Right lobe of liver (tissue), 4 donors: ENCODE measurements around the gene NUP35.

Experiments
- POLR2A ChIP-seq: fragments of 450-650 bp; IDR thresholded peaks from one replicate; pipeline ENCODE4 v1.6.1; 2017; ENCODE audit warnings: antibody characterized with exemption, mild to moderate bottlenecking
- TF ChIP-seq, protein P1 (sequence below), 4 donors: fragments of 200-600 bp in 3 of 4; fragments of 450-650 bp in 1 of 4; IDR thresholded peaks; one replicate each; pipeline versions ENCODE4 v1.5.1 to v1.8.0; 2016 to 2022; ENCODE audit warnings: antibody characterized with exemption in 4 of 4, mild to moderate bottlenecking in 2 of 4
- donor health status: DM: no; HTN: no; CAD: no.
- donor health status: DM: no; HTN: no; CAD: no.
- donor health status: DM: no; HTN: yes; CAD: no.

GRCh38 chr2:183078464-183079138 lies 45.6 kb upstream of the NUP35 start, which contains the start of gene DUSP19:
- TF ChIP-seq, protein P1, sequence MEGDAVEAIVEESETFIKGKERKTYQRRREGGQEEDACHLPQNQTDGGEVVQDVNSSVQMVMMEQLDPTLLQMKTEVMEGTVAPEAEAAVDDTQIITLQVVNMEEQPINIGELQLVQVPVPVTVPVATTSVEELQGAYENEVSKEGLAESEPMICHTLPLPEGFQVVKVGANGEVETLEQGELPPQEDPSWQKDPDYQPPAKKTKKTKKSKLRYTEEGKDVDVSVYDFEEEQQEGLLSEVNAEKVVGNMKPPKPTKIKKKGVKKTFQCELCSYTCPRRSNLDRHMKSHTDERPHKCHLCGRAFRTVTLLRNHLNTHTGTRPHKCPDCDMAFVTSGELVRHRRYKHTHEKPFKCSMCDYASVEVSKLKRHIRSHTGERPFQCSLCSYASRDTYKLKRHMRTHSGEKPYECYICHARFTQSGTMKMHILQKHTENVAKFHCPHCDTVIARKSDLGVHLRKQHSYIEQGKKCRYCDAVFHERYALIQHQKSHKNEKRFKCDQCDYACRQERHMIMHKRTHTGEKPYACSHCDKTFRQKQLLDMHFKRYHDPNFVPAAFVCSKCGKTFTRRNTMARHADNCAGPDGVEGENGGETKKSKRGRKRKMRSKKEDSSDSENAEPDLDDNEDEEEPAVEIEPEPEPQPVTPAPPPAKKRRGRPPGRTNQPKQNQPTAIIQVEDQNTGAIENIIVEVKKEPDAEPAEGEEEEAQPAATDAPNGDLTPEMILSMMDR (IDR thresholded peaks at IDR 0.05) = no peak
- peak; percentile 71 for TF ChIP-seq POLR2A
